Esophagus squamous epithelium (tissue), 5 donors: ENCODE data around the gene RNF144A. TPM values are rescaled to one million over a fixed set of nuclear protein-coding genes. Genes with fewer than 3 reads are reported as not detected.

Experiments
- DNase-seq: peaks from one replicate; lab custom pipeline; 2025; lab: John Stamatoyannopoulos, UW
- H3K27ac ChIP-seq, 4 donors: fragments of 200-600 bp; sonication (generic); one replicate each; pipeline ENCODE4 v1.5.1; 2016 to 2019; ENCODE audit warnings: mild to moderate bottlenecking in 1 of 4
- H3K27me3 ChIP-seq, 4 donors: fragments of 200-600 bp; sonication (generic); 1 replicate in 3 of 4; 2 replicates in 1 of 4; pipeline versions ENCODE4 v1.5.1 to v1.6.0; 2017 to 2021; ENCODE audit warnings: antibody characterized with exemption in 1 of 4
- H3K36me3 ChIP-seq, 3 donors: fragments of 200-600 bp; sonication (generic); one replicate each; pipeline ENCODE4 v1.5.1; 2016 to 2019
- H3K4me1 ChIP-seq, 3 donors: fragments of 200-600 bp; sonication (generic); one replicate each; pipeline ENCODE4 v1.5.1; 2017 to 2019
- H3K4me3 ChIP-seq, 4 donors: fragments of 200-600 bp; sonication (generic); 1 replicate in 3 of 4; 2 replicates in 1 of 4; pipeline ENCODE4 v1.5.1; 2016 to 2019; ENCODE audit warnings: mild to moderate bottlenecking in 2 of 4, moderate library complexity in 1 of 4
- H3K9me3 ChIP-seq, 3 donors: fragments of 200-600 bp; sonication (generic); one replicate each; pipeline ENCODE4 v1.5.1; 2016 to 2019
- CTCF ChIP-seq, 6 experiments: fragments of 450-650 bp in 4 of 6; fragments of 200-600 bp in 2 of 6; sonication (generic) in 2 of 6; IDR thresholded peaks; one replicate each; pipeline ENCODE4 v1.5.1; 2016 to 2019; ENCODE audit warnings: antibody characterized with exemption in 6 of 6, mild to moderate bottlenecking in 4 of 6, moderate library complexity in 4 of 6
- POLR2A ChIP-seq, 4 donors: fragments of 450-650 bp; IDR thresholded peaks; one replicate each; pipeline ENCODE4 v1.6.1; 2017; ENCODE audit warnings: antibody characterized with exemption in 4 of 4, mild to moderate bottlenecking in 4 of 4, moderate library complexity in 3 of 4
- WGBS, 2 donors: methylation state at CpG; one replicate each; pipeline ENCODE4 v1.1.5; 2018; 5-methylcytosine and 5-hydroxymethylcytosine counted together
- intact Hi-C: fragments of 100-400 bp; cut with DNase I; formaldehyde crosslinking; loops from one replicate; pipeline ENCODE4 v1.15.0; 2022
- total RNA-seq, 4 donors: library from RNA; depleted of rRNA; stranded (reverse); fragments of >200 nt; gene quantifications; one replicate each; pipeline ENCODE4 v1.1.0, GENCODE V29; 2016
- donor health status: DM: yes; HTN: yes; CAD: no.

RNF144A gene
- total RNA-seq, 4 donors from 2014 or later, result 6.2 to 11.6 (median 8.2) TPM

GRCh38 chr2:7052404-7052803, 135.2 kb downstream of the RNF144A start:
- Histone ChIP-seq H3K27ac (no peak overlapping the region), H3K4me1 (no peaks in the 10 kb centered on the region), H3K36me3 (no peaks in the 10 kb centered on the region), H3K4me3 (no peak overlapping the region), H3K27me3 (peaks cover 0 to 16% (median 0%) of the 10 kb centered on the region in 4 donors), H3K9me3 (no peaks in the 10 kb centered on the region)
- 76 to 85% methylated on average over 3 of the region's 3 CpGs for WGBS, 2 donors
- no peak for DNase-seq
- TF ChIP-seq CTCF (IDR thresholded peaks at IDR 0.05) (no peak), POLR2A (IDR thresholded peaks at IDR 0.05) (no peak)
- intact Hi-C loops, result no loop called here

DNA sequence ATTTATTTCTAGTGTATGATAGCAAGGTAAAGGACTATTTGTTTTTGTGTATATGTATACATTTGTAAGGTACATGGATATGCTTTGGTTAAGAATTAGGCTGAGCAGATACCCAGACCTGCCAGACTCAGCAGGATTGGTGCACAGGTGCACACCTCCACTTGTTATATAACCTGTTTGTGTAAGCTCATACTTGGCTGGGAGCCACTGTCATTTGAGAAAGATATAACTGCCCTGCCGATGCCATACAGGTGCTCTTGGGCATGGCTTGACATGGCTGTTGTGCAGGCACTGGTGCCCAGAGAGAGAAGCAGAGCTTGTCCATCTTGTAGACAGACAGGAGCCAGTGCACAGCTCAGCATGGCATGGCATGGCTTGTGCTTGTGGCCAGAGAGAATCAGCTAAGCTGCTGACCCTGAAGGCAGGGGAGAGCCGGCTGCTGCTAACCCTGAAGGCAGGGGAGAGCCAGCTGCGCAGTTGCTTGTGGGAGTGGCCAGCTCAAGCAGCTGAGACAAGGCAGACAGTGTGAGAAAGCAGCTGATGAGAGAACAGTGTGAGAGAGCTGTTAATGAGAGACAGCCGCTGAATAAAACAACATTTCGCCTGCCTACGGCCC, 136.5 kb downstream of the RNF144A start:
- no peak for TF ChIP-seq CTCF (IDR thresholded peaks at IDR 0.05)
- TF ChIP-seq POLR2A (IDR thresholded peaks at IDR 0.05), result no peak
- Histone ChIP-seq H3K27me3 (peaks cover 0 to 16% (median 0%) of the 10 kb centered on the region in 4 donors), H3K36me3 (no peaks in the 10 kb centered on the region), H3K27ac (no peak overlapping the region), H3K9me3 (no peaks in the 10 kb centered on the region), H3K4me1 (no peaks in the 10 kb centered on the region), H3K4me3 (no peak overlapping the region)
- intact Hi-C loops, result no loop called here
- WGBS, 2 donors, result 56 to 81% methylated on average over 5 to 6 of the region's 6 CpGs
- no peak for DNase-seq

DNA sequence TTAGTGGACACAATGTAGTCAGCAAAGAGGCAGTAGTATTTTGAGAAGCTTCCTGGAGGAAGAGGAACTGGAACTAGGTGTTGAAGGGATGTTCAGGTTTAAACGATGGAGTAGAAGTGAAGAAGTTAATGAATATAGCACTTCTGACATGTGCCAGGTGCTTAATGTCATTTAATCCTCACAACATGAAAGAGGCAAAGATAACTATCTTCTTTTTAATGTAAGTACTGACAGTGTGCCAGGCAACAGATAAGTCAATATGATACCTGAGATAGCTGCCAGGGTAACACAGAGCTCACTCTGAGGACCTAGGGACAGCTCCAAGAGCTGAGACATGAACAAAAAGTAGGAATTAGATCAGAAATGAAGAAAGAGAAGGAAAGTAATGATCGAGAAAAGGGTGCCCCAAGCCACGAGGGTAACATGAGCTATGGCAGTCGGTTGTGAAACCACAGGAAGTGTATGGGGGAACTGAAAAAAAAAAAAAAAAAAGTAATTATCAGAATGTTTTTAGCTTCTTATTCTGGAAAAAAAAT, 140.7 kb downstream of the RNF144A start:
- no peak for DNase-seq
- Histone ChIP-seq H3K36me3 (no peaks in the 10 kb centered on the region), H3K9me3 (no peaks in the 10 kb centered on the region), H3K27me3 (peaks cover 0 to 3% (median 0%) of the 10 kb centered on the region in 4 donors), H3K4me1 (peaks cover 0 to 27% (median 3%) of the 10 kb centered on the region in 3 donors), H3K4me3 (no peak overlapping the region), H3K27ac (no peak overlapping the region)
- no peak for TF ChIP-seq CTCF (IDR thresholded peaks at IDR 0.05)
- no peak for TF ChIP-seq POLR2A (IDR thresholded peaks at IDR 0.05)
- intact Hi-C loops, result no loop called here
- 46 to 51% methylated on average over 4 of the region's 4 CpGs for WGBS, 2 donors

DNA sequence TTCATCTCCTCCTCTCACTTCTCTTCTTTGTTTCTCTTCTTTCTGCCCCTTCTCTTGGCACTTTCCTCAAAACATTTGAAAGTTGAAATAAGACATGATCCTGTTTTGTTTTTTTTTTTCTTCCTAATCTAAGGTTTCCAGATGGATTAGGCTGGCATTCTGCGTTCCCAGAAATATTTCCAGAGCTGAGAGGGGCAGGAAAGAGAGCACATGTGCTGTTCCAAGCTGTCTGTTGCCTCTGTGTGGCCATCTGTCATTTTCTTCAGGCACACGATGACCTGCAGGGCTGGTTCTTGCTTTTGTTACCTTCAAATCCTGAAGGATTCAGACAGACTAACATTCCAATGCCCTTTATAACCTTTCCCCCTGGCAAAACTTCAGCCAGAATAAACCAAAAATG, 142.9 kb downstream of the RNF144A start:
- DNase-seq, result no peak
- Histone ChIP-seq H3K36me3 (no peaks in the 10 kb centered on the region), H3K4me3 (no peak overlapping the region), H3K27ac (no peak overlapping the region), H3K4me1 (peaks cover 0 to 27% (median 3%) of the 10 kb centered on the region in 3 donors), H3K9me3 (no peaks in the 10 kb centered on the region), H3K27me3 (peaks cover 0 to 3% (median 0%) of the 10 kb centered on the region in 4 donors)
- TF ChIP-seq CTCF (IDR thresholded peaks at IDR 0.05) (no peak), POLR2A (IDR thresholded peaks at IDR 0.05) (no peak)
- WGBS, 2 donors, result 30 to 44% methylated on average over 2 of the region's 2 CpGs
- intact Hi-C loops, result no loop called here

GRCh38 chr2:7060631-7061449, 143.6 kb downstream of the RNF144A start:
- intact Hi-C loops, result no loop called here
- H3K36me3 ChIP-seq, result no peaks in the 10 kb centered on the region
- no peak for TF ChIP-seq POLR2A (IDR thresholded peaks at IDR 0.05)
- no peak for TF ChIP-seq CTCF (IDR thresholded peaks at IDR 0.05)
- no peak overlapping the region for H3K4me3 ChIP-seq
- H3K27ac ChIP-seq, result no peak overlapping the region
- peaks cover 0 to 27% (median 3%) of the 10 kb centered on the region in 3 donors for H3K4me1 ChIP-seq
- no peak for DNase-seq
- H3K9me3 ChIP-seq, result no peaks in the 10 kb centered on the region
- WGBS, 2 donors, result 54 to 75% methylated on average over 8 of the region's 8 CpGs
- H3K27me3 ChIP-seq, result peaks cover 0 to under 1% (median 0%) of the 10 kb centered on the region in 4 donors
